Epidermal melanocyte (primary cell): ENCODE data around the gene PPP2CA.
"Not testable (repeated sequence)": the region's sequence is repeated elsewhere in the genome, so short reads cannot be mapped to it uniquely, and the experiment has no call there.

Experiments
- DNase-seq: peaks from one replicate; pipeline ENCODE4 v3.0.0; 2011; ENCODE audit warnings: low spot score; ENCODE audit not compliant: insufficient read length

Gene PPP2CA

DNA sequence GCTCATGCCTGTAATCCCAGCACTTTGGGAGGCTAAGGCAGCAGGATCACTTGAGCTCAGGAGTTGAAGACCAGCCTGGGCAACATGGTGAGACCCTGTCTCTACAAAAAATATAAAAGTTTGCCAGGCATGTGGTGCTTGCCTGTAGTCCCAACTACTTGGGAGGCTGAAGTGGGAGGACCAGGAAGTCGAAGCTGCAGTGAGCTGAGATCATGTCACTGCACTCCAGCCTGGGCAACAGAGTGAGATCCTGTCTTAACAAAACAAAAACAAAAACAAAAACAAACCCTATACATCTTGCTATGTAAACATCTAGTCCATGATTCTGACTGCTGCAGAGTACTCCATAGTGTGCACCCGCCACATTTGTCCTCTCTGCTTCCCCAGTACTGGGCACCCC lies 19.8 kb upstream of the PPP2CA start:
- DNase-seq: no peak

DNA sequence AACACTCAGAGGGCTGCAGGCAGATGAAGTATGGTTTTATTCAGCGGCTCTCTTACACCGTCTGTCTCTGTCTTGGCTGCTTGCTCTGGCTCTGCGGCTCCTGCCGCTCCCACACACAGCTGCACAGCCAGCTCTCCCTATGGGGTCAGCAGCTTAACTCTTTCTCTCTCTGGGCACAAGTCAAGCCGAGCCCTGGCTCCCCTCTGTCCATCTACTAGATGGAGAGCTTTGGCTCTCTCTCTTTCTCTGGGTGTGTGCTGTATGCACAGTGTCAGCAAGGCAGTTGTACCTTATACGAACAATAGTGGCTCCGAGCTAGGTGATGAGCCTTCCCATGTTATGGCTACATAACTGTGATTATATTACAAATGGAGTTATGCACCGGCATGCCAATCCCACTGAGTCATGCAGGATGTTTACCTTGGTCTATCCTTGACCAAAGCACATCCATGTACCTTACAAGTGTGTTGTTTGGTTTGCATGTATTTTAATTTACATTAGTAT lies 19.3 kb upstream of the PPP2CA start:
- DNase-seq: no peak

DNA sequence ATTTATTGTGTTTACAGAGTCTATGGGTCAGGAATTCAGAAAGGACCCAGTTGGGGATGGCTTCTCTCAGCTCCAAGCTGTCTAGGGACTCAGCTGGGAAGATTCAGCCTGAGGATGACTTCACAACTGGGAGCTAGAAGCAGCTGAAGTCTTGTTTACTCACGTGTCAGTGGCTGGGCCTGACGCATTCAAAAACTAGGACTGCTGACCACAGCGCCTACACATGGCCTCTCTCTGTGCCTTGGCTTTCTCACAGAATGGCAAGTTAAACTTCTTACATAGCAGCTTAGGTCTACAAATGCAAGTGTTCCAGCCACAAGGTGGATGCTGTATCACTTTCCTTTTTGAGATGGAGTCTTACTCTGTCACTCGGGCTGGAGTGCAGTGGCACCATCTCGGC lies 16.3 kb upstream of the PPP2CA start:
- no peak for DNase-seq

- DNase-seq: peak; percentile 76
These were observed 14.6 kb upstream of the PPP2CA start for GRCh38 chr5:134240421-134240962.

DNA sequence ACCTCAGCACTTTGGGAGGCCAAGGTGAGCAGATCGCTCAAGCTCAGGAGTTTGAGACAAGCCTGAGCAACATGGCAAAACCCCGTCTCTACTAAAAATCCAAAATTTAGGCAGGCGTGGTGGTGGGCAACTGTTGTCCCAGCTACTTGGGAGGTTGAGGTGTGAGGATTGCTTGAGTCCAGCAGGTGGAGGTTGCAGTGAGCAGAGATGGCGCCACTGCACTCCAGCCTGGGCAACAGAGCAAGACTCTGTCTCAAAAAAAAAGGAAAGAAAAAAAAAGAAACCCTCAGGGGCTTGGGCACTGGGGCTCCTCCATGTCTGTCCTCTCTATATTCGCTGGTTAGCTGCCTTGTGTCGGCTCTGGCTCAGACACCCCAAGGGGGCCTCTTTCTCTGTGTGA lies 10.9 kb upstream of the PPP2CA start:
- DNase-seq: no peak

- DNase-seq: no peak
These were observed 10.4 kb upstream of the PPP2CA start for GRCh38 chr5:134236318-134236717.

DNA sequence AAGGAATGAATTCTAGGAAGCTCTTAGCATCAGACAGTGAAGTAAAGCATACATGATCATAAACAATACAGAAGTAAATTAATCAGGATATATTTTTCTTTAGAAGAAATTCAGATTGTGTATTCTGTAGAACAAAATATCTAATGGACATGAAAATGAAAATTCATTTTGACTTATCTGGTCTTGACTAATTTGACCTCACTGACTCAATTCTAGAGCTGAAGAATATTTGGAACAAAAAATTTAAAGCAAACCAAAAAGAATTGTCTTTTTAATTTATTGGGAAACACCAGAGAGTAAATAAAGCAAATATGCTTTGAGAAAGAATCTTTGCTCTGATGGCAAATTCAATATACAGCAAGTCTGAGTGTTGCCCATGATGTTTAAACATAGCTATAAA lies 2.8 kb upstream of the PPP2CA start:
- DNase-seq: no peak

GRCh38 chr5:134227776-134228175 lies 1.9 kb upstream of the PPP2CA start:
- DNase-seq: no peak

DNA sequence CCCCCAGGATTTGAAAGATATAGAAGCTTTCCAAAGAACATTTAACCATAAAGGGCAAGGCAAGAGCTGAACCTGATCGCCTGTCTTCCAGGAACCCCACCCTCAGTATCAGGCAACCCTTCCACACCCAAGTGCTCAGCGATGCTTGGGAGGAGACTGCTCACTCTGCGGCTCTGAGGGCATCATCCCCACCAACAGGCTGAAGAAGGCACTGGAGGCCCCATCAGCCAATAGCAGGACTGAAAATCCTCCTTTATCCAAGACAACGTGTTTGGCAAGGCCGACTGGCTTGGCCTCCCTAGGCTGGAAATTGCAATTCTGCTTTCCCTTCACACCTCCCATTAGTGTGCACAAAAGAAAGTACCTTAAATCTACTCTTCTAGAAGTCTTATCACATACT lies 1.4 kb upstream of the PPP2CA start:
- no peak for DNase-seq

DNA sequence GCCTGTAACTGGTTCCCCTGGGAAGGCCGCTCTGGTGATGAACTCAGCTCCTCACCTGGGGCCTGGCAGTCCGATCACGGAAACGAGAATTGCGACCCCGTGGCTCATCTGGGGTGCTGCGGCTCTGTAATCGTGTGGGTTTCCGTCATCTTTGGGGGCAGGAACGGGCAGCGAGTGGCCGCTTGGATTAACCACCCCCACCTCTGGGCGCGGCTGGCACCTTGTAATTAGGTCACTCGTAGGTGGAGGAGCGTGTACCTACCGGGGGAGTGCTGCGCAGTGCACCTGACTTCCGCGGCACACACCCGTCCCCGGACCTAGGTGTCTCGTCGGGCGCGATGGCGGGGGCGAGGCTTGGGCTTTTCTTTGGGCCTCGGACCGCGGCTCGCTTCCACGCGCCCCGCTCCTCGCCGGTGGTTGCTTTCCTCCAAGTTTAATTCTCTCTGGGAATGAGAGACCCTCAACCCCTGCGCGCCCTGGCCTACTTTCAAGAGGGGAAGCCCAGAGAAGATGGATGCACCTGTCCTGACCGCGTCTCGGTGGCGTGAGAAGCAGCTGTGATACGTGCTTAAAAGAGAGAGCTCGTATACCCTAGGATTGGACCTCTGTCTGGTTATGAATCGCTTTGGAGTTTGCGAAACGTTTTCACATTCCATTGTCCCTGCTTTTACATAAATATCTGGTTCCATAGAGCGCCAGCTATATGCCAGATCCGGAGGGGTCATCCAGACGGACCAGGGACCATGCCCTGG lies 744 bp upstream of the PPP2CA start:
- DNase-seq: no peak

DNA sequence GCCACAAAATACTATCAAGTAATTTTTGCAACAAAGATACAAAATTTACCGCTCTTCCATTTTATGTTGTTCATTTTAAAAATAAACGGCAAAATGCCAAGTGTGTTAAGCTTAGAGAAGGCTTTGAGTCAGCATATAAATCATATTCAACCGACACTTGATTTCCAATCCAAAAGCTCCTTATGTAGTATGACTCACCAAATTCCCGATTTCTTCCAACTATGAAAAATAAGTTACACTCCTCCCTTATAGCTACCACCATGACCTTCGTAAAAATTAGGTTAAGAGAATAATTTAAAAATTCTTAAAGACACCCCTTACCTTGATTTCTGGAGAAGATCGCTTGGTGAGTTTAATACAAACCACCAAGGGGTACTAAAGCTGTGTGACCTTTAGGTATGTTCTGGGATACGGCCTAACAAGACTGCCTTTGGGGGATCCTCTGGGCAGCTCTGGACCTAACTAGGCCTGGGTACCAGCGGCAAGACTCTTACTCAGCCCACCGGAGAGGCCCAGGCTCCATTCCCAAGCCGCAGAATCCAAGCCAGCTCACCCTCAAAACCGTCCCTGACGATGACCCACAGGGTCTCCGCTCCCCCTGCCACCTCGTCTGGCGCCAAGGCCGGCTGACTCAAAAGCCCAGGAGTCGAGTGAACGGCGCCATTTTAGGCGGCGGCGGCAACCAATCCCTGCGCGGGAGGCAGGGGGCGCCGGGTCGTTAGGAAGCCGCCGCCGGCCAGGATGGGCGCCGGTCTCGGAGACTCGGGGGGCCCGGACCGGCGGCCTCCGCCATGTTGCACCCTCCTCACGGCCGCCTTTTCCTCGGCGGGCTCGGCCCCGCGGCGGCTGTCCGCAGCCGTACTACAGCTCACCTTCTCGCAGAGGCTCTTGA lies 739 bp downstream of the PPP2CA start:
- no peak for DNase-seq

- DNase-seq: no peak
These were observed 2.2 kb downstream of the PPP2CA start for GRCh38 chr5:134223406-134224248.

- DNase-seq: not testable (repeated sequence)
These were observed 4.2 kb downstream of the PPP2CA start for GRCh38 chr5:134221690-134222089.

DNA sequence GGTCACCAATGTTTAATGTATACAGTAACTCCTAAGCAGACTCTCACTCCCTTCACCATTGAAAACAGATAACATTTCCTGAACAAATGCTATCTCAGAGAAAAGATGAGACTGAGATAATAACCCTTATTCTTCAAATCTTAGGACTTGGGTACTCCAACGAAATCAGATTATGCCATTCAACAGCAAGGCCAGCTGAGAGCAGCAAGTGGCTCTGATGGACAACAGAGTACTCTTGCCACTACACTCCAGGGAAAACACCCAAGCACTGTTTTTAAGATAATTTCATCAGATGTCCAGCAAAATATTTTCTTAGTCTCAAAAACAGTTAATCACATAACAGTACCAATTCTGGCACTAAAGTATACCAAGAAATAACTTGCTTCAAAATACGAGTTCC lies 10.1 kb downstream of the PPP2CA start:
- no peak for DNase-seq

DNA sequence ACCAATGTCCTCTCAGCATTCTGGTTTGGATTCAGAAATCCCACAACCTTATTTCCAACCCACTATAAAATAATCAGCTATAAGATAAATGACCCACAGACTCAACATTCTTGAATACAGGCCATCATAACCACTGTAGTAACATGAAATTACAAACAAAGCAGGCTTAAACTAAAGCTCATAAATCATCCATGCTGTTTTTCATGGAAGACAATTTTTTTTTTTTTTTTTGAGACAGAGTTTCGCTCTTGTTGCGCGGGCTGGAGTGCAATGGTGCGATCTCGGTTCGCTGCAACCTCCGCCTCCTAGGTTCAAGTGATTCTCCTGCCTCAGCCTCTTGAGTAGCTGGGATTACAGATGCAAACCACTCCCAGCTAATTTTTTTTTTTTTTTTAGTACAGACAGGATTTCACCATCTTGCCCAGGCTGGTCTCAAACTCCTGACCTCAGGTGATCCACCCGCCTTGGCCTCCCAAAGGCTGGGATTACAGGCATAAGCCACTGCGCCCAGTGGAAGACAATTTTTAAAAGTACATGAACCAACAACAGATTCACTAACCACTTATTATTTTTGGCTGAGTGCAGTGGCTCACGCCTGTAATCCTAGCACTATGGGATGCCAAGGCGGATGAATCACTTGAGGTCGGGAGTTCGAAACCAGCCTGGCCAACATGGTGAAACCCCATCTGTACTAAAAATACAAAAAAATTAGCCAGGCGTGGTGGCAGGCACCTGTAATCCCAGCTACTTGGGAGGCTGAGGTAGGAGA lies 14.4 kb downstream of the PPP2CA start:
- DNase-seq: not testable (repeated sequence)

DNA sequence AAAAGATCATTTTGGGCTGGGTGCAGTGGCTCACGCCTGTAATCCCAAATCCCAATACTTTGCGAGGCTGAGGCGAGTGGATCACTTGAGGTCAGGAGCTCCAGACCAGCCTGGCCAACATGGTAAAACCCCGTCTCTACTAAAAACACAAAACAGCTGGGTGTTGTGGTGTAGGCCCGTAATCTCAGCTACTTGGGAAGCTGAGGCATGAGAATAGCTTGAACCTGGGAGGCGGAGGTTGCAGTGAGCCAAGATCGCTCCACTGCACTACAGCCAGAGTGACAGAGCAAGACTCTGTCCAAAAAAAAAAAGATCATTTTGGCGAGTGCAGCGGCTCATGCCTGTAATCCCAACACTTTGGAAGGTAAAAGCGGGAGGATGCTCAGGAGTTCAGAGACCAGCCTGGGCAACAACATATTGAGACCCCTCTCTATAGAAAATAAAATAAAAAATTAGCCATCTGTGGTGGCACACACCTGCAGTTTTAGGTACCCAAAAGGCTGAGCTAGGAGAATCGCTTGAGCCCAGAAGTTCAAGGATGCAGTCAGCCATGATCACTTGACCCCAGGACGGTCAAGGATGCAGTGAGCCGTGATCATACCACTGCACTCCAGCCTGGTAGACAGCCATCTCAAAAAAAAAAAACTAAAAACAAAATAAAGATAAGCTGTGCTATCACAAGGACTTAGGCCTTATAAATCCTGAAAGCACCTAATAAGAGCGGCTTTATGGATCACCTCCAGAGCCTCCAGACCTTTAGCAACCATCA lies 16.2 kb downstream of the PPP2CA start:
- no peak for DNase-seq

DNA sequence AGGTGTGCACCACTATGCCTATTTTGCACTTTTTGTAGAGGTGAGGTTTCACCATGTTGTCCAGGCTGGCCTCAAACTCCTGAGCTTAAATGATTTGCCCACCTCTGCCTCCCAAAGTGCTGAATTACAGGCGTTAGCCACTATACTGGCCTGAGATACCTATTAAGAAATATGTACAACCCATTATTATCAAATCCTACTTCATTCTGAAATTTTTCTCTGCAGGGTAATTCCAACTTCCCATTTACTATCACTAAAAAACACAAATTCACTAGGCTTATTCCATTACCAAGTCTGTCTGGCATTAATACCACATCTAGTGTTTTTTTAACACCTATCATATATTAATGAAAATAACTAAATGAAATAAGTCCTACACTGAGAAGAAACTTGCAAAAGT lies 18.2 kb downstream of the PPP2CA start:
- DNase-seq: no peak

DNA sequence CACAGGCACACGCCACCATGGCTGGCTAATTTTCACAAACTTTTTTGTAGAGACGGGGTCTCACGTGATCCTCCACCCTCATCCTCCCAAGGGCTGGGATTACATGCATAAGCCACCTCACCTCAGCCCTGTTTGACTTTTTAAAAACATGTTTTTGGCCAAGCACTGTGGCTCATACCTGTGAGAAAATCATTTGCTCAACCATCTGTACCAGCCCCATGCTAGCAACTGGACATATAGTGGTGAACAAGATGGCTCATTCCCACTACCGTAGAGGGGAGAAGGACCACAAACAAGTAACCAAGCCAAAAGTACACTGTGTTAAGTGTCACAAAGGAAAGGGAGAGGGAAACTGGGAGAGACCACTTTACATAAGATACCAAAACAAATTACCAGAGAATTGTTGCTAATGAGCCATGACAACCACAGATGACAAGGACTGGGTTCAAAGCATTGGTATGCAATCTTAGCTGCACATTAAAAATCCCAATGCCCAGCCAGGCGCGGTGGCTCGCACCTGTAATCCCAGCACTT lies 19.2 kb downstream of the PPP2CA start:
- no peak for DNase-seq

GRCh38 chr5:134204575-134204974 lies 21.3 kb downstream of the PPP2CA start:
- no peak for DNase-seq

GRCh38 chr5:134203630-134204029 lies 22.2 kb downstream of the PPP2CA start:
- DNase-seq: no peak
